ENCODE results near the gene PXDN. TPM values are rescaled to one million over a fixed set of nuclear protein-coding genes. Genes with fewer than 3 reads are reported as not detected.

Gene PXDN
- total and polyA plus RNA-seq, 2 donors (not counting 1 experiment from before 2014, with no cell fraction given), result 0.21 to 1.4 TPM

DNA sequence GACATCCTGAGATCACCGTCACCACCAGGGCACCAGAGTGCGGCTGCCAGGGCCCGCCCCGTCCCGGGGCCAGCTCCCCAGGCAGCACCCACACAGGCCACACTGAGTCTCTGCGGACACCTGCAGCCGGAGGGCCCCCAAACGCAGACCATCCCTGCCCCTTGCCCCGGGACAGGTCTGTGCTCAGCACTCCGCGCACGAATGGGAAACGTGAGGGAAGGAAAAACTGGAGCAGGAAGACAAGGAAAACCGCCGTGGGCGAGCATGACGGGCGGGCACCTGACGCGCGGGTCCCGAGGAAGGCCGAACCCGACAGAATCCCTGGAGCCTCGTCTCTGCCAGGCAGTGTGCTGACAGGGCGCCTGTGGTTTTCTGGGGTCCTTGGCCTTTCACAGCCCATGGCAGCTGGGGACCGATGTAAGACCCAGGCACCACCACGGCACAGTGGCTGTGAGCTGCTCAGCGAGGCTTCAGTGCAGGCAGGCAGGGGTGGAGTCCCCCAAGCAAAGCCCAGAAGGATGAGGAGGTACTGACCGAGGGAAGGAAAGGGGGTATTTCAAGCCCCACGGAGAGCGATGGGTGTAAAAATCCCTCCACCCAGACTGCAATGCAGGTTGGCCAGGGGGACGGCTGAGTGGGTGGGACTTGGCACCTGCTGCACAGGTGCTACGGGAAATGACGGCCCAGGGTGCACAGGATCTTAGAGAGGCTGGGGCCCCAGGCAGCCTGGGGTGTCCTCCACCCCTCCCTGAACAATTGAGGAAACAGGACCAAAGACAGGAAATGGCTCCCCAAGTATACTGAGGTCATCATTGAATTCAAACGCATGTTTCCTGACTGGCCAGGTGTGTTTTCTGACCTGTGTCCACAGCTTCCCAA, 59.0 kb downstream of the PXDN start:
- ChIA-PET POLR2A (no interaction called here), CTCF (no interaction called here)
- TF ChIP-seq, protein P1, sequence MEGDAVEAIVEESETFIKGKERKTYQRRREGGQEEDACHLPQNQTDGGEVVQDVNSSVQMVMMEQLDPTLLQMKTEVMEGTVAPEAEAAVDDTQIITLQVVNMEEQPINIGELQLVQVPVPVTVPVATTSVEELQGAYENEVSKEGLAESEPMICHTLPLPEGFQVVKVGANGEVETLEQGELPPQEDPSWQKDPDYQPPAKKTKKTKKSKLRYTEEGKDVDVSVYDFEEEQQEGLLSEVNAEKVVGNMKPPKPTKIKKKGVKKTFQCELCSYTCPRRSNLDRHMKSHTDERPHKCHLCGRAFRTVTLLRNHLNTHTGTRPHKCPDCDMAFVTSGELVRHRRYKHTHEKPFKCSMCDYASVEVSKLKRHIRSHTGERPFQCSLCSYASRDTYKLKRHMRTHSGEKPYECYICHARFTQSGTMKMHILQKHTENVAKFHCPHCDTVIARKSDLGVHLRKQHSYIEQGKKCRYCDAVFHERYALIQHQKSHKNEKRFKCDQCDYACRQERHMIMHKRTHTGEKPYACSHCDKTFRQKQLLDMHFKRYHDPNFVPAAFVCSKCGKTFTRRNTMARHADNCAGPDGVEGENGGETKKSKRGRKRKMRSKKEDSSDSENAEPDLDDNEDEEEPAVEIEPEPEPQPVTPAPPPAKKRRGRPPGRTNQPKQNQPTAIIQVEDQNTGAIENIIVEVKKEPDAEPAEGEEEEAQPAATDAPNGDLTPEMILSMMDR (IDR thresholded peaks at IDR 0.05), result no peak
- TF ChIP-seq EZH2 (IDR thresholded peaks at IDR 0.05; ENCODE audit: borderline replicate concordance, insufficient read depth, low read depth, low read length, poor library complexity, severe bottlenecking), result no peak
- H3K4me1 ChIP-seq (ENCODE audit: control insufficient read depth in 2 of 2, insufficient read depth in 2 of 2, low read length in 2 of 2), result no peaks in the 10 kb centered on the region
- H3K9me3 Mint-ChIP-seq (ENCODE audit: insufficient read depth), result no peaks in the 10 kb centered on the region
- H3K4me1 Mint-ChIP-seq, result no peaks in the 10 kb centered on the region
- H4K20me1 ChIP-seq (ENCODE audit: control insufficient read depth, insufficient read depth, low read length, poor library complexity, severe bottlenecking), result no peaks in the 10 kb centered on the region
- 95% methylated on average over 34 of the region's 36 CpGs for WGBS (ENCODE audit: insufficient coverage)
- H3K27ac ChIP-seq (ENCODE audit: low read length in 2 of 2), result no peak overlapping the region
- H3K27me3 Mint-ChIP-seq, result no peaks in the 10 kb centered on the region
- no peak for ATAC-seq (ENCODE audit: low read depth)
- H3K36me3 ChIP-seq (replicated peaks in 1 of 2; ENCODE audit: control extremely low read depth in 1 of 2, control insufficient read depth in 1 of 2, extremely low read depth in 1 of 2, insufficient read depth in 2 of 2, low read length in 1 of 2), result no peaks in the 10 kb centered on the region
- H3K79me2 ChIP-seq (ENCODE audit: control insufficient read depth, insufficient read depth, low read length), result no peaks in the 10 kb centered on the region
- intact Hi-C loops (cut with micrococcal nuclease), result no loop called here
- no peak overlapping the region for H3K9ac ChIP-seq (ENCODE audit: low read length)
- no peaks in the 10 kb centered on the region for H3K27me3 ChIP-seq (replicated peaks in 1 of 4; ENCODE audit: control extremely low read depth in 1 of 4, control insufficient read depth in 3 of 4, insufficient read depth in 4 of 4, low read length in 3 of 4)
- H3K27ac Mint-ChIP-seq, result no peak overlapping the region
- H3K4me2 ChIP-seq (replicated peaks; ENCODE audit: low read depth, low read length, poor library complexity, severe bottlenecking), result no peak overlapping the region
- no peak overlapping the region for H3K4me3 Mint-ChIP-seq
- H3K4me3 ChIP-seq (ENCODE audit: control extremely low read depth in 1 of 5, extremely low read depth in 1 of 5, insufficient read depth in 1 of 5, low read depth in 2 of 5, low read length in 4 of 5), result no peak overlapping the region
- H3K9me3 ChIP-seq (ENCODE audit: control extremely low read depth in 1 of 3, control insufficient read depth in 2 of 3, insufficient read depth in 1 of 3, low read length in 2 of 3), result peaks cover 0 to 9% (median 0%) of the 10 kb centered on the region in 3 donors
- no peak overlapping the region for H2AFZ ChIP-seq (ENCODE audit: insufficient read depth, low read depth, low read length, poor library complexity, severe bottlenecking)
- no peak for DNase-seq

DNA sequence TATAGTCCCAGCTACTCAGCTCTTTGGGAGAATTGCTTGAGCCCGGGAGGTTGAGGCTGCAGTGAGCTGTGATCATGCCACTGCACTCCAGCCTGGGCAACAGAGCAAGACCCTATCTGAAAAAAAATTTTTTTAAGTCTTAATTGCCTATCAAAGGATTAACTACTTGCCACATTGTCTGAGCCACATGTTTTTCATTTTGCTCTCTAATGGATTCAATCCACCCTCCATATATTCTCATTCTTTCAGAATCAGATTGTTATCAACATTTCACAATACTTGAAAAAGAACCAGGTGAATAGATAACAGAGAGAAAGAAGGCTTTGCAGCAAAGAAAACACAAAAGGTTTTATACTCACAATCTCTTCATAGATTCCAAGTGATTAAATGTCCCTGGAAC, 61.0 kb downstream of the PXDN start:
- intact Hi-C loops (cut with micrococcal nuclease), result no loop called here
- no peak overlapping the region for H3K27ac Mint-ChIP-seq
- DNase-seq, result no peak
- H3K27me3 Mint-ChIP-seq, result no peaks in the 10 kb centered on the region
- no peaks in the 10 kb centered on the region for H3K9me3 Mint-ChIP-seq (ENCODE audit: insufficient read depth)
- Histone ChIP-seq H4K20me1 (ENCODE audit: control insufficient read depth, insufficient read depth, low read length, poor library complexity, severe bottlenecking) (no peaks in the 10 kb centered on the region), H3K27ac (ENCODE audit: low read length in 2 of 2) (no peak overlapping the region), H3K9me3 (ENCODE audit: control extremely low read depth in 1 of 3, control insufficient read depth in 2 of 3, insufficient read depth in 1 of 3, low read length in 2 of 3) (peaks cover 0 to 17% (median 0%) of the 10 kb centered on the region in 3 donors), H3K4me1 (ENCODE audit: control insufficient read depth in 2 of 2, insufficient read depth in 2 of 2, low read length in 2 of 2) (no peaks in the 10 kb centered on the region), H2AFZ (ENCODE audit: insufficient read depth, low read depth, low read length, poor library complexity, severe bottlenecking) (no peak overlapping the region), H3K36me3 (replicated peaks in 1 of 2; ENCODE audit: control extremely low read depth in 1 of 2, control insufficient read depth in 1 of 2, extremely low read depth in 1 of 2, insufficient read depth in 2 of 2, low read length in 1 of 2) (no peaks in the 10 kb centered on the region), H3K9ac (ENCODE audit: low read length) (no peak overlapping the region), H3K4me2 (replicated peaks; ENCODE audit: low read depth, low read length, poor library complexity, severe bottlenecking) (no peak overlapping the region), H3K4me3 (ENCODE audit: control extremely low read depth in 1 of 5, extremely low read depth in 1 of 5, insufficient read depth in 1 of 5, low read depth in 2 of 5, low read length in 4 of 5) (no peak overlapping the region), H3K79me2 (ENCODE audit: control insufficient read depth, insufficient read depth, low read length) (no peaks in the 10 kb centered on the region), H3K27me3 (replicated peaks in 1 of 4; ENCODE audit: control extremely low read depth in 1 of 4, control insufficient read depth in 3 of 4, insufficient read depth in 4 of 4, low read length in 3 of 4) (no peaks in the 10 kb centered on the region)
- ATAC-seq (ENCODE audit: low read depth), result no peak
- no peak for TF ChIP-seq EZH2 (IDR thresholded peaks at IDR 0.05; ENCODE audit: borderline replicate concordance, insufficient read depth, low read depth, low read length, poor library complexity, severe bottlenecking)
- TF ChIP-seq, protein P1 (IDR thresholded peaks at IDR 0.05), result no peak
- WGBS (ENCODE audit: insufficient coverage), result 100% methylated on average over 1 of the region's 1 CpG
- POLR2A ChIA-PET, result no interaction called here
- no peak overlapping the region for H3K4me3 Mint-ChIP-seq
- no peaks in the 10 kb centered on the region for H3K4me1 Mint-ChIP-seq
- CTCF ChIA-PET, result no interaction called here
